HG02938 (cell line): ENCODE measurements around the gene UBE3A.
"Not testable (repeated sequence)": the region's sequence is repeated elsewhere in the genome, so short reads cannot be mapped to it uniquely, and the experiment has no call there.

Experiments used
- ATAC-seq: cut with Tn5 transposase; IDR thresholded peaks from one replicate; pipeline ENCODE4 v1.9.1; 2021; ENCODE audit warnings: mild to moderate bottlenecking, moderate library complexity; ENCODE audit not compliant: unreplicated experiment

The UBE3A gene

DNA sequence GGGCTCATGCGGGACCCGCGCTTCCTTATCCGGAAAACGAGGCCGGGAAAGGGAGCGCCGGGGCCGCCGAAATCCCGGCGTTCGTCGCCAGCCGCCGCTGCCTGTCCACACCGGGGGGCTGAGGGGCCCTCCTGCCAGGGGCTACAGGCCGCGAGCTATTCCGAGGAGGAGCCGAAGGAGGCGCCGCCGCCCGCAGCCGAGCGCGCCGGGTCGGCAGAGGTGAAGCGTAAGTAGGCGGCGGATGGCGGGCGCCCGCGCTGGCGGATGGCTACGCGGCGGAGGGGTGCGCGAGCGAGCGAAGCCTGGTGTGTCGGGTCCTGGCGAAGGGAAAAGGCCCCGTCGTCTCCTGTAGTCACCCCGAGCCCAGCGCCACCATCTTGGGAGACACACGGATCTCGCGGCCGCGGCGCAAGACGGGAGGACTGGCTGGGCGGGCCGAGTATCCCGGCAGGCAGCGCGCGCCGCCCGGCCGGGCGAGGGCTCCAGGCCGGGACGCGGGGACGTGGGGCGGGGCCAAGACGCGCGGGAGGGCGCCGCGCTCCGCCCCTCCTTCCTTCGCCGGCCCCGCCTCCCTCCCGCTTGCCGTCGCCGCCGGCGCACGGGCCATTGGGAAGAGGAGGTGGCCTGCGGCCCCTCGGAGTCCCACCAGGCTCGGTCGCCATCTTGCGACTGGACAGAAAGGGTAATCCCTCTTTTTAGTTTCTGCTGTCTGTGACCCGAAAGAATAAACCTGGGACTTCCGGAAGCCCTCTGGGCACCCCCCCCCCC, at the start of gene UBE3A:
TSS of gene UBE3A (minus strand) at position 424 of the 768 bp plus-strand sequence. CDS start 29,917 bp downstream, outside the sequence.
- peak; percentile 72 for ATAC-seq

- no peak for ATAC-seq
Observed at GRCh38 chr15:25487226-25487884, 48.5 kb upstream of the UBE3A start.

DNA sequence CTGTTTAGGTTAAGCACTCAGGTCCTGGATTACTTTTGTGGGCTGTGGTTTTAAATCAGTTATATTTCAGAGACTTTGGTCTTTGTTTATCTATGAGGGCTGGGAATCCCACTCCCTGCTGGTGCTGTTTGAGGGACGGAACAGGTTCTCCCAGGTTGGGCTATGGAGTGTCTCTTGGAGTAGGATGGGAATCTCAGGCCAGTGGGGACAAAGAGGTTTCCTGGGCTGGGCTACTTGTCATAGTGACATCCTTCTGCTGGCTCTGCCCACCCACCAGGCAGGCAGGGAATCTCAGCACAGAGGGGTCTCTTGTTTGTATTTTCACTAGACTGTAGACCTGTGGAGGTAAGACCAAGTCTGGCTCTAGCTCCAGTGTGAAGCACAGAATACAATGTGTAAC, 47.2 kb upstream of the UBE3A start:
- ATAC-seq = no peak

GRCh38 chr15:25481208-25481859, 42.5 kb upstream of the UBE3A start:
- ATAC-seq = no peak

- no peak for ATAC-seq
Observed at GRCh38 chr15:25478313-25478712, 39.5 kb upstream of the UBE3A start.

DNA sequence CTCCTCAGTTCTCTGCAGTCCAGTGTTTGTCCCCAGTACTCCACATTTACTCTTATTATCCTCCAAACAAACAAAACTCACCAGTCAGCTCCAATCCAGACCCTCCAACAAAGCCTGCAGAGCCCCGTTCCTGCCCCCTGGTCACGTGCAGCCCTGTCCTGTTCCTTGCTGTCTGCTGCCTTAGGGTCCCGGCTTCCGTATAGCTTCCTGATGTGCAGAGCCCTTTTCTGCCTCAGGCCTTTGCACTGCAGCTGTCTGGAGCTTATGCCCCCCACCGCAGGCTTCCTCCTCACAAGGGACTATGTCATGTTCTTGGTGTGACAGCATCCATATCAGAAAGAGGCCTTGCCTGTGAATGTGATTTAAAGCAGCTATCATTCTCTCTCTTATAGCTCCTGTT, 39.0 kb upstream of the UBE3A start:
- no peak for ATAC-seq

- ATAC-seq = no peak
Observed at GRCh38 chr15:25474251-25474650, 35.4 kb upstream of the UBE3A start.

DNA sequence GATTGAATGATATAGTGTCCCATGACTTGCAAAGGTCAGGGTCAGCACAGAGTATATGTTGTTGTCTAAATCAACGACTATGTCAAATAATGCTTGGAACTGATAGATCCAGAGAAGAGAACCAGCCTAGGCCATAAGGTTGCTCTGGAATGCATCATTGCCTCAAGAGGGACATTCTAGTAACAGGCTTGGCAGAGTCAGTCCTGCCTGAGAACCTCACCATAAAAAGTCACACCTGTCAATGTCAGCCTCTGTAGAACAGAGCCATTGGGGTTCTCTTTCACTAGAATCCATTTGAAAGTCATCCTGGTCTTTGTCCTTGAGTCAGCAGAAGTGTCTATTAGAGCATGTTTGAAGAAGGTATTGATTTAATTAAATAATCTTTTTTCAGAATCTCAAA, 31.4 kb upstream of the UBE3A start:
- ATAC-seq = no peak

- ATAC-seq = no peak
Observed at GRCh38 chr15:25469377-25469776, 30.6 kb upstream of the UBE3A start.

- ATAC-seq = no peak
Observed at GRCh38 chr15:25468611-25469010, 29.8 kb upstream of the UBE3A start.

DNA sequence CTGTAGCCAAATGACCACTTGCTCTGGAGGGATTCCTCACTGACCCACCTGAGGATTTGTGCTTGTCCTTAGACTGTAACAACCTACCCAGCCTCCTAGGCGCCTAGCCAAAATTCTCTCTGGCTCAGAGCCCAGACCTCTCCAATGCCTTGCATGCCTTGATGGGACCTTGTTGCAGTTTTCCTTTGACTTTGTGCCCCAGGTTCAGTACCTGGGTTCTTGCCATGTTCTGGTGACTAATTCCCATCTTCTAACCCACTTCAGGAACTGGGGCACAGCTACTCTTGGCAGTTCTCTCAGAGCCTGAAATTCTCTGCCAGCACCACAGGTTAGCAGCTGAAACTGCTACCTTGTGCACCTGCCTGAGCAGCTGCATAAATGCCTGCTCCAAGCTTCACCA, 27.0 kb upstream of the UBE3A start:
- ATAC-seq = no peak

- no peak for ATAC-seq
Observed at GRCh38 chr15:25464784-25465183, 26.0 kb upstream of the UBE3A start.

- no peak for ATAC-seq
Observed at GRCh38 chr15:25464383-25464782, 25.6 kb upstream of the UBE3A start.

GRCh38 chr15:25456196-25456595, 17.4 kb upstream of the UBE3A start:
- ATAC-seq = no peak

- no peak for ATAC-seq
Observed at GRCh38 chr15:25455226-25455625, 16.4 kb upstream of the UBE3A start.

DNA sequence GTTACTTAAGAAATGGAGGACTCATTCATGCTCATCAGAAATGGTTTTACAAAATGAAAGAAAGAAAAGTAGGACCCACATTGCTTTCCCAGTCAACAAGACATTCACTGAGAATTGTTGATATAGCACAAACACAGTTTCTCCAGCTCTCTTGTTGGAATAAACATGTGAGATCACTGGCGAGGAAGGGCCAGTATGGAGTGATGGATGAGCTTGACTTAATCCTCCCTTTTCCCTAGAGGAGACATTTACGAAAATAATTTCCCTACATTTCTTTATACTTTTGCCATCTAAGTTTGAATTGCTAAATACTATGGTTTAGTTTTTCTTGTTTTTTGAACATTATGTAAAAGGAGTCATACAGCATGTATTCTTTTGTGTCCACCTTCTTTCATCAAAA, 15.9 kb upstream of the UBE3A start:
- ATAC-seq = no peak

GRCh38 chr15:25453246-25453645, 14.4 kb upstream of the UBE3A start:
- ATAC-seq = not testable (repeated sequence)

DNA sequence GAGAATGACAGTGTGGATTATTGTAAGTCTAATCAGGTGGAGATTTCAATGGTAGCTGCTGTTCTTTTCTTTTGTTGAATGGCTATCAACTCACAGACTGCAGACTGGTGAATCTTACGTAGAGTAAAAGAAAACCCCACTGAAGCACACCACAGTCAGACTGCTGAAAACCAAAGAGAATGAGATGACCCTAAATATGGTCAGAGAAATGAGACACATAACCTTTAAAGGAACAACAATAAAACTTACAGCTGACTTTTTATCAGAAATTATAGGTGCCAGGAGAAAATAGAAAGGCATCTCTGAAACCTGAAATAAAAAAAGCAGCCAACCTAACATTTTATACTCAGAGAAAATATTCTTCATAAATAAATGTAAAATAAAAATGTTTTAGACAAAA, 12.7 kb upstream of the UBE3A start:
- no peak for ATAC-seq

- ATAC-seq = no peak
Observed at GRCh38 chr15:25450163-25450562, 11.3 kb upstream of the UBE3A start.

- ATAC-seq = no peak
Observed at GRCh38 chr15:25446076-25446475, 7.3 kb upstream of the UBE3A start.

- no peak for ATAC-seq
Observed at GRCh38 chr15:25445412-25445811, 6.6 kb upstream of the UBE3A start.

DNA sequence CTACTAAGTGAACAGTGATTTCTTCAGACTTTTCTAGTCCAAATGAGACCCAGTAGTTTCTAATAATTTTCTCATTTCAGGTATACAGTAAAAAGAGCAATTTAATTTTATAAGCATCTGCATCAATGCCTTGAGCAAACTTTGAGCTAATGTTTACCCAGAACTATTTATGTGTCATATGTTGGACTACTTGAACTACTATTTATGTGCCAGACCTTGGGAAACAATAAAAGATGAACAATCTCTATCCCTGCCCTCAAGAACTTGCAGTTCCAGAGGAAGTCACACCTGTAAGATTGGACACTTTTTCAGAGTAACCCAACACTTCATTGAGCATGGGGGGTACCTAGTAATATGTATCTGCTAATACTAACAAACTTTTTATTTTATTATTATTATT, 2.3 kb upstream of the UBE3A start:
- ATAC-seq = no peak
